GM06990 (cell line): ENCODE measurements around the gene COL18A1.
A peak's percentile ranks its signal among the peaks of the same experiment; 100 is the strongest.

ENCODE experiments used
- DNase-seq: peaks from one replicate; pipeline ENCODE4 v3.0.0-alpha.2; 2011; ENCODE audit not compliant: insufficient read length; ENCODE audit errors: extremely low read depth
- H3K27me3 ChIP-seq: replicated peaks from 2 replicates; pipeline ENCODE4 v1.6.0; 2011; ENCODE audit warnings: low read length; ENCODE audit not compliant: control insufficient read depth, insufficient read depth
- H3K36me3 ChIP-seq: 2 replicates; pipeline ENCODE4 v1.5.1; 2011; ENCODE audit warnings: low read length; ENCODE audit not compliant: control insufficient read depth, insufficient read depth
- H3K4me3 ChIP-seq: replicated peaks from 2 replicates; pipeline ENCODE4 v1.5.1; 2011; ENCODE audit warnings: low read depth, mild to moderate bottlenecking, control low read depth, low read length
- TF ChIP-seq, protein P1 (sequence below): IDR thresholded peaks from 2 replicates; pipeline ENCODE4 v1.5.1; 2011; ENCODE audit warnings: low read length, control low read depth, mild to moderate bottlenecking, inconsistent platforms; ENCODE audit not compliant: insufficient read depth, poor library complexity, severe bottlenecking

Gene COL18A1

DNA sequence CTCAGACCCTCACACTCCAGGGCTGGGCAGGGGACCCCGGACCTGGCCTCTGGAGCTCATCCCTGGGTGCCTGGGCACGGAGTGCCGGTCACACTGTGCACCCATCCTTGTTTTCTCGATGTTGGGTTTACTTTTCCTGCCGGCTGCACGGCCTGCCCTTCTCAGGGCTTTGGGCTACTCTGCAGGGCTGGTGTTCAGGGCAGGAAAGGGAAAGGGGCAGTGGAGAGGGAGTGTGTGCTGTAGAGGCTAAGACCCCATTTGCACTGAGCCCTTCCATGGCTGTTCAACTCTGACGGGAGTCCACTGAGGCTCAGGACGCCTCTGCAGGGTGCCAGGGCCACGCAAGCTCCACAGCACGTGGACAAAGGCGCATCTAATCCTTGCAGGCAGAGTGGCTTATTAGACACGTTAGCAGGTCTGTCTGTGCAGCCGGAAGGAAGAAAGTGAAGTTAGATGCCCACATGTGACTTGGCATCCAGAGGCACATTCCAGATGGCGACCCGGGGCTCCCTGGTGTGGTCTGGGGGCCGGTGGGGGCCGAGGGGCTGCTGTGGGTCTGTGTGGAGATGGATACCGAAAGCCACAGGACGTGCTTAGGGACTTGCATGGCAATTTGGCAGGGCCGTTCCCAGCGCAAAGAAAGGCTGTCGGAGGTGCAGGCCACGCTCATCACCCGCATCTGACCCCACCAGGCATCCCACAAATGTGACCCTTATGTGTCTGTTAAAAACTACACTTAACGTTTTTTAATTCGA, 33.6 kb downstream of the COL18A1 start:
- H3K36me3 ChIP-seq, result no peaks in the 10 kb centered on the region
- TF ChIP-seq, protein P1, sequence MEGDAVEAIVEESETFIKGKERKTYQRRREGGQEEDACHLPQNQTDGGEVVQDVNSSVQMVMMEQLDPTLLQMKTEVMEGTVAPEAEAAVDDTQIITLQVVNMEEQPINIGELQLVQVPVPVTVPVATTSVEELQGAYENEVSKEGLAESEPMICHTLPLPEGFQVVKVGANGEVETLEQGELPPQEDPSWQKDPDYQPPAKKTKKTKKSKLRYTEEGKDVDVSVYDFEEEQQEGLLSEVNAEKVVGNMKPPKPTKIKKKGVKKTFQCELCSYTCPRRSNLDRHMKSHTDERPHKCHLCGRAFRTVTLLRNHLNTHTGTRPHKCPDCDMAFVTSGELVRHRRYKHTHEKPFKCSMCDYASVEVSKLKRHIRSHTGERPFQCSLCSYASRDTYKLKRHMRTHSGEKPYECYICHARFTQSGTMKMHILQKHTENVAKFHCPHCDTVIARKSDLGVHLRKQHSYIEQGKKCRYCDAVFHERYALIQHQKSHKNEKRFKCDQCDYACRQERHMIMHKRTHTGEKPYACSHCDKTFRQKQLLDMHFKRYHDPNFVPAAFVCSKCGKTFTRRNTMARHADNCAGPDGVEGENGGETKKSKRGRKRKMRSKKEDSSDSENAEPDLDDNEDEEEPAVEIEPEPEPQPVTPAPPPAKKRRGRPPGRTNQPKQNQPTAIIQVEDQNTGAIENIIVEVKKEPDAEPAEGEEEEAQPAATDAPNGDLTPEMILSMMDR, result no peak
- no peaks in the 10 kb centered on the region for H3K27me3 ChIP-seq
- H3K4me3 ChIP-seq, result no peak overlapping the region
- DNase-seq, result no peak

DNA sequence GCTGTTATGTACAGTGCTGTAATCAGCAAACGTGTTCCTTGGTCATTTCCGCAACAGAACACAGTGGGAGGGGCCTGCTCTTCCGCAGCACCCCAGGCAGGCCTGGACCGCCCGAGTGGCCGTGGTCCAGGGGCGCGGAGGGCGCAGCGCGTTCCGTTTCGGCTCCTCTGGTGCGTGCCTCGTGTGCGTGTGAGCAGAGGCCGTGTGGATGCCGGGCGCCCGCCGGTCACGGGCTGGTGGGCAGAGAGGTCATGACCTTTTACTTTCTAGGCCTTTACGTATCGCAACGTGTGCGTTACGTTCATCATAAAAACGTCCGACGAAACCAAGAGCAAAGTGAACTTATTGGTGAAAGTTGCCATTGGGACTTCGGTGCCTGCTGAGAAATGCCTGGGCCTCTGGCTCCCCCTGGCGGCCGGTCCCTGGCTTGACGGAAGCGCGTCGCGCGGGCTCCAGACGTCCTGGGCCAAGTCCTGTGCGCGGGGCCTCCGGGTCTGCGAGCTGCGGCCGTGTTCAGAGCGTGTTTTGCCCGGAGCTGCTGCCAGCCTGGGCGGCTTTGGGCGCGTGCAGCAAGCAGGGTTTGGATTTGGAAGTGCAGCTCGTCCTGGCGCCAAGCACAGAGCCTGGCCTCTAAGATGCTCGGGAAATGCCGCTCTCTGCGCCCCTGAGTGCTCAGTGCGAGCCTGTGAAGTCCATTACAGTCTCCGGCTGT, 34.4 kb downstream of the COL18A1 start:
- TF ChIP-seq, protein P1, result peak; percentile 94
- H3K4me3 ChIP-seq, result no peak overlapping the region
- H3K27me3 ChIP-seq, result no peaks in the 10 kb centered on the region
- DNase-seq, result peak; percentile 86
- no peaks in the 10 kb centered on the region for H3K36me3 ChIP-seq

DNA sequence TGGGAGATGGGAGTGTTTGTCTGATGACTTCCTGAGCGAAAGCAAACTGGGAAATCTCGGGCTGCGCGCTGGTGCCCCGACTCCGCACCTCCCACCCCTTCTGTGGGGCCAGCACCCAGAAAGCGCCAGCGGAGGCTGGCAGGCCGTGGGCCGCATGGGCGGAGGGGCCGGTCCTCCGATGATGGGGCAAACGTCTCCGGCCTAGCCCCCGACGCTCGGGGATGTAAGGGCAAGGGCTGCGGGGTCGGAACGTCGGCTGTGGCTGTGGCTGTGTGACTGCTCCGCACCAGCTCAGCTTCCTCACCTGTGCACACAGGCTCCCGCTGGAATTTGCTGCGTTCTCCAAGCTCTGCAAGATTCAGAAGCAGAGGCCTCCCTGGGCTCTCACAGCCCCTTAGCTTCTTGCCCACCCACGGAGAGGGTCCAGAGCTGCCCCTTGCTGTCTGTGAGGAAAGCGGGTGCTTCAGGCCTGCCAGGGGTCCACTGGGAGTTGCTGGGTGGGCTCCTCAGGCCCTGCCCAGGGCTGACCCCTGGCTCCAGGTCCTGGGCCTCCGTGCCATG, 35.0 kb downstream of the COL18A1 start:
- no peak for DNase-seq
- no peaks in the 10 kb centered on the region for H3K36me3 ChIP-seq
- TF ChIP-seq, protein P1, result no peak
- no peak overlapping the region for H3K4me3 ChIP-seq
- no peaks in the 10 kb centered on the region for H3K27me3 ChIP-seq

DNA sequence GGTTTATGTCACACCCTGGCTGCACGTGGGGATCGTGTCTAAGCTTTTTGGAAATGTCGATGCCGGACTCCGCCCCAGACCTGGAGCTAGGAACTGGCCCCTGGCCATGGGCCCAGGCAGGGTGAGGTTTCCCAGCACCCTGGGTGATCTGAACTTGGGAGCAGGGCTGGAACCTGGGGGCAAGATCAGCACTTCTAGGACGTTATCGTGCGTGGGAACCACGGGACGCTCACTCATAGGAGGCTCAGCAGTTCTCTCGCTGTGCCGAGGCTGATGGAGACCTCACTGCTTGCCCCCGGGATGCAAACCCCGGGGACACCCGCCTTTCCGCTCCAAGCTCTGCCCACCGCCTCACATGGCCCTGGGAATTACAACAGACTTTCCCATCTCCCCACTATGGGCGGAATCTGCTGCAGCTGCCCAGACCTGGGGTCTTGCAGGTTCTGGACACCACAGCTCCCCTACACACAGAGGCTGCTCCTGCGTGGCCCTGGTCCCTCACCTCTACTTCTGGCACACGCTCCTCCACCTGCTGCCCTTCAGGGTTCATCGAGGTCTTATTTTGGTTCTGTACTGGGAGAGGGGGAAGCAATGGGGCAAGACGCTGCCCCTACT, 35.9 kb downstream of the COL18A1 start:
- Histone ChIP-seq H3K4me3 (no peak overlapping the region), H3K36me3 (no peaks in the 10 kb centered on the region), H3K27me3 (no peaks in the 10 kb centered on the region)
- DNase-seq, result no peak
- TF ChIP-seq, protein P1, result no peak

DNA sequence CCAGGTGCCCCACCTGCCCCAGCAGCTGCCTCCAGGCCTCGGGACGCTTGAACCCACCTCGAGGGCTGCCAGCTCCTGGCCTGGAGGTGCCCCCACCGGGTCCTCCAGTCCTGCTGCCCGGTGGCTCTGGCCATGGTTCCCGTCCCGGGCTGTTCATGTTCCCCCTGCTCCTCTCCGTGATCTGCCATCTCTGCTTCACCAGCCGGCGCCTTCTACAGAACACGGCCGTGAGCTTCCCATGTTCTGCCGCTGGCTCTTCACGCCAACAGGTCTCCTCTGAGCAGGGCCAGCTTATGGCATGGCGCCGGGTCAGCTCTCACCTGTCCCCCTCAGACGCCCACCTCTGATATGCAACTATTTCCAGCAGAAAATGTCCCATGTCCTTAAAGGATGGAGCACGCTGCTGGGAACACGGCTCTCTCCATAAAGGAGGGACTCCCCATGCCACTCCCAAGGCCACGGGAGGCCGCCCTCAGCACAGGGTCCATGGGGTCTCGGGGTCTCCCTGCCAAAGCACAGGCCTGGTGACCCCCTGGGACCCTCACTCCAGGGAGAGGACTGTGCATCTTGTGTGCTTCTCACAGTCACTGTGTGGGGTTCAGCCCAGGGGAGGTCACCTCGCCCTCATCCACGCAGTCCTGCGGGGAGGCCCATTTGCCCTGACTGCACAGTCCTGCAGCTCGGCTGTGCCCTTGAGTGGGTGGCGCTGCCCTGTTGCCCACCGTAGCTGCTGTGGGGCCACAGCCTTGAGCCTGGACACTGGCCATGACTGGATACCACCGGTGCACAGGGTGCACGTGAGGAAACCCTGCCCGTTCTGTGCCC, 36.7 kb downstream of the COL18A1 start:
- Histone ChIP-seq H3K36me3 (no peaks in the 10 kb centered on the region), H3K27me3 (no peaks in the 10 kb centered on the region), H3K4me3 (no peak overlapping the region)
- DNase-seq, result no peak
- TF ChIP-seq, protein P1, result no peak
